HAP-1 (cell line): ENCODE data around the gene MEIOSIN.
A peak's percentile ranks its signal among the peaks of the same experiment; 100 is the strongest.
"Not testable (repeated sequence)": the region's sequence is repeated elsewhere in the genome, so short reads cannot be mapped to it uniquely, and the experiment has no call there.

Experiments
- DNase-seq, 2 experiments: peaks; one replicate each; pipeline ENCODE4 v3.0.0-alpha.2; 2016 to 2020; ENCODE audit warnings: low spot score in 2 of 2
- H3K27me3 ChIP-seq: fragments of 250-450 bp; sonication (Bioruptor Pico); 2 replicates; pipeline ENCODE4 v1.5.1; 2020; ENCODE audit warnings: low read depth, mild to moderate bottlenecking, moderate library complexity
- H3K36me3 ChIP-seq: fragments of 250-450 bp; sonication (Bioruptor Pico); replicated peaks from 2 replicates; pipeline ENCODE4 v1.5.1; 2020; ENCODE audit warnings: mild to moderate bottlenecking
- H3K4me1 ChIP-seq: fragments of 250-450 bp; sonication (Bioruptor Pico); 2 replicates; pipeline ENCODE4 v1.5.1; 2020; ENCODE audit warnings: mild to moderate bottlenecking
- H3K4me3 ChIP-seq: fragments of 250-450 bp; sonication (Bioruptor Pico); 2 replicates; pipeline ENCODE4 v1.5.1; 2020; ENCODE audit warnings: mild to moderate bottlenecking, moderate library complexity
- H3K9me3 ChIP-seq: fragments of 250-450 bp; sonication (Bioruptor Pico); 2 replicates; pipeline ENCODE4 v1.5.1; 2020; ENCODE audit warnings: mild to moderate bottlenecking, moderate library complexity
- in situ Hi-C: fragments of 300-500 bp; cut with MboI; formaldehyde crosslinking; loops from 3 replicates; pipeline ENCODE4 v1.14.3; 2020; ENCODE audit warnings: low sequenced_read_pairs, inconsistent platforms, mixed read lengths

The MEIOSIN gene

GRCh38 chr19:45784096-45784495, 50.9 kb downstream of the MEIOSIN start:
- Histone ChIP-seq H3K4me1 (peaks cover 7% of the 10 kb centered on the region), H3K36me3 (peaks cover 33% of the 10 kb centered on the region), H3K27me3 (no peaks in the 10 kb centered on the region), H3K4me3 (no peak overlapping the region), H3K9me3 (no peaks in the 10 kb centered on the region)
- no peak for DNase-seq
- in situ Hi-C loops = no loop called here

GRCh38 chr19:45785097-45785496, 51.9 kb downstream of the MEIOSIN start:
- no peaks in the 10 kb centered on the region for H3K9me3 ChIP-seq
- no peak overlapping the region for H3K4me3 ChIP-seq
- in situ Hi-C loops = no loop called here
- peaks cover 42% of the 10 kb centered on the region for H3K36me3 ChIP-seq
- no peaks in the 10 kb centered on the region for H3K27me3 ChIP-seq
- no peaks in the 10 kb centered on the region; the same call in 1 of the 2 replicates for H3K4me1 ChIP-seq
- no peak for DNase-seq

- H3K4me3 ChIP-seq = no peak overlapping the region
- H3K9me3 ChIP-seq = no peaks in the 10 kb centered on the region
- H3K4me1 ChIP-seq = no peaks in the 10 kb centered on the region
- in situ Hi-C loops = no loop called here
- DNase-seq = no peak
- peaks cover 49% of the 10 kb centered on the region for H3K36me3 ChIP-seq
- no peaks in the 10 kb centered on the region for H3K27me3 ChIP-seq
Observed at GRCh38 chr19:45785781-45786532, 52.7 kb downstream of the MEIOSIN start.

GRCh38 chr19:45786533-45786894, 53.3 kb downstream of the MEIOSIN start:
- Histone ChIP-seq H3K27me3 (no peaks in the 10 kb centered on the region), H3K36me3 (peaks cover 49% of the 10 kb centered on the region), H3K4me1 (no peaks in the 10 kb centered on the region; the same call in 1 of the 2 replicates), H3K4me3 (no peak overlapping the region), H3K9me3 (no peaks in the 10 kb centered on the region)
- in situ Hi-C loops = no loop called here
- no peak for DNase-seq

- Histone ChIP-seq H3K9me3 (no peaks in the 10 kb centered on the region), H3K36me3 (peaks cover 49% of the 10 kb centered on the region), H3K4me1 (peaks cover 5% of the 10 kb centered on the region; the same call in 1 of the 2 replicates), H3K4me3 (no peak overlapping the region), H3K27me3 (no peaks in the 10 kb centered on the region)
- no peak for DNase-seq
- in situ Hi-C loops = no loop called here
Observed at GRCh38 chr19:45789035-45789786, 56.0 kb downstream of the MEIOSIN start.

- Histone ChIP-seq H3K9me3 (no peaks in the 10 kb centered on the region), H3K4me1 (peaks cover 5% of the 10 kb centered on the region; the same call in 1 of the 2 replicates), H3K36me3 (peaks cover 38% of the 10 kb centered on the region), H3K27me3 (no peaks in the 10 kb centered on the region), H3K4me3 (no peak overlapping the region; the same call in 1 of the 2 replicates)
- in situ Hi-C loops = no loop called here
- no peak for DNase-seq
Observed at GRCh38 chr19:45790942-45791341, 57.7 kb downstream of the MEIOSIN start.

- DNase-seq = no peak
- H3K4me3 ChIP-seq = peak overlapping the region; percentile 73
- H3K4me1 ChIP-seq = peaks cover 5% of the 10 kb centered on the region; the same call in 1 of the 2 replicates
- peaks cover 30% of the 10 kb centered on the region for H3K36me3 ChIP-seq
- in situ Hi-C loops = no loop called here
- no peaks in the 10 kb centered on the region for H3K27me3 ChIP-seq
- H3K9me3 ChIP-seq = no peaks in the 10 kb centered on the region
Observed at GRCh38 chr19:45791744-45792469, 58.7 kb downstream of the MEIOSIN start.

GRCh38 chr19:45792470-45793177, 59.4 kb downstream of the MEIOSIN start, which contains the start of gene DMWD:
DMWD (minus strand) TSS chr19:45792845; CDS start chr19:45792756, 89 bp downstream.
- H3K4me3 ChIP-seq = peak within 1 kb of the TSS; percentile 73
- no peaks in the 10 kb centered on the region for H3K27me3 ChIP-seq
- peaks cover 5% of the 10 kb centered on the region; the same call in 1 of the 2 replicates for H3K4me1 ChIP-seq
- in situ Hi-C loops = no loop called here
- peak; percentile 94 to 100 for DNase-seq
- H3K9me3 ChIP-seq = no peaks in the 10 kb centered on the region
- H3K36me3 ChIP-seq = peaks cover 25% of the 10 kb centered on the region

GRCh38 chr19:45793178-45793564, 59.9 kb downstream of the MEIOSIN start:
- in situ Hi-C loops = no loop called here
- H3K9me3 ChIP-seq = no peaks in the 10 kb centered on the region
- H3K27me3 ChIP-seq = no peaks in the 10 kb centered on the region
- H3K4me3 ChIP-seq = peak overlapping the region; percentile 73
- no peak for DNase-seq
- H3K36me3 ChIP-seq = peaks cover 25% of the 10 kb centered on the region
- H3K4me1 ChIP-seq = peaks cover 5% of the 10 kb centered on the region; the same call in 1 of the 2 replicates

GRCh38 chr19:45793876-45794275, 60.6 kb downstream of the MEIOSIN start:
- Histone ChIP-seq H3K27me3 (no peaks in the 10 kb centered on the region), H3K36me3 (peaks cover 18% of the 10 kb centered on the region), H3K4me3 (no peak overlapping the region), H3K9me3 (no peaks in the 10 kb centered on the region), H3K4me1 (peaks cover 5% of the 10 kb centered on the region; the same call in 1 of the 2 replicates)
- no peak for DNase-seq
- in situ Hi-C loops = no loop called here

GRCh38 chr19:45794627-45795026, 61.4 kb downstream of the MEIOSIN start:
- no peak overlapping the region for H3K4me3 ChIP-seq
- no peak for DNase-seq
- H3K36me3 ChIP-seq = peaks cover 11% of the 10 kb centered on the region
- no peaks in the 10 kb centered on the region for H3K9me3 ChIP-seq
- peaks cover 5% of the 10 kb centered on the region for H3K4me1 ChIP-seq
- in situ Hi-C loops = no loop called here
- no peaks in the 10 kb centered on the region for H3K27me3 ChIP-seq

- no peaks in the 10 kb centered on the region for H3K27me3 ChIP-seq
- DNase-seq = peak; percentile 50 to 79
- no peaks in the 10 kb centered on the region for H3K36me3 ChIP-seq
- H3K4me3 ChIP-seq = no peak overlapping the region
- H3K9me3 ChIP-seq = no peaks in the 10 kb centered on the region
- H3K4me1 ChIP-seq = no peaks in the 10 kb centered on the region; the same call in 1 of the 2 replicates
- in situ Hi-C loops = no loop called here
Observed at GRCh38 chr19:45798995-45799517, 65.8 kb downstream of the MEIOSIN start.

GRCh38 chr19:45799541-45799940, 66.3 kb downstream of the MEIOSIN start:
- H3K36me3 ChIP-seq, in situ Hi-C loops, DNase-seq, H3K4me3 ChIP-seq, H3K4me1 ChIP-seq, H3K27me3 ChIP-seq, H3K9me3 ChIP-seq: not testable (repeated sequence)
